GM12873 (cell line): ENCODE measurements around the gene ISM2.

Experiments used
- TF ChIP-seq, protein P1 (sequence below): IDR thresholded peaks from 2 replicates; pipeline ENCODE4 v1.5.1; 2012; ENCODE audit warnings: low read depth, mild to moderate bottlenecking, moderate library complexity, low read length, control low read depth; ENCODE audit not compliant: insufficient read depth; ENCODE audit errors: missing control alignments

ISM2 gene

DNA sequence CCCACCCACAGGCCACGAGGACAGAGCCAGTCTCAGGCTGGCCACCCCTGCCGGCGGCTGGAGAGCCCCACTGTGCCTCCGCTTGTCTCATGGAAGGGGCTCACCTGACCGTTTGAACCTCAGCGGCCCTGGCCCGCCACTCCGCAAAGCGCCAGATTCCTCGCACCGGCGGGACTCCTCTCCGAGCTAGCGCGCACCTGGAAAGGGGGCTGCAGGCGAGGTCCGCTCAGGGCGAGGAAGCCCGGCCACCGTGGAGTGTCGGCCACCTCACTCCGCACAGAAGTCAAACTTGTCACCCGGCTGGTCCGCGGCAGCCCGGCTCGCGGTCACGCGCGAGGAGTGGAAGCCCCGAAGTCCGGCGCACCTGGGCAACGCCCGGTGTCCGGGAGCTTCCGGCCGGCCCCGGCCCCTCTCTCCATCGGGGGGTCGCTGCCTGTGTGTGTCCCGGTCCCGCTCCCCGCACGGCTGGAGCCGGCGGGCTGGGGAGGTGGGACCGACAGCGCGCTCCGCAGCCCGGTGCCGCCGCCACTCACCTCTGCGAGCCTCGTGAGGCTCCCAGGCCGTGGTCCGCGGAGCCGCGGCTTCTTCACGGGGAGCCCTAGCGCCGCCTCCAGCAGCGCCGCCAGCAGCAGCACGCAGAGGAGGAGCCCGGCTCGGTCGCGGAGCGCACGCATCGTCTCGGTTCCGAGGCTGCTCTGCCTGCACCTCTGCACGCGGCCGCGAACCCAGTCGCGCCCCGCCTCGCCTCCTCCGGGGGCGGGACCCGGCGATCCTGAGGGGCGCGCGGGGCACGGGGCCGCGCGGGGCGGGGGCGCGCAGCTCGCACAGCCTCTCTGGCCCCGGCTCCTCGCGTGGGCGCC is at the start of gene ISM2:
Gene ISM2 (minus strand): TSS at position 697 of the 860 bp plus-strand sequence. CDS start 23 bp downstream, at position 674.
- TF ChIP-seq, protein P1, sequence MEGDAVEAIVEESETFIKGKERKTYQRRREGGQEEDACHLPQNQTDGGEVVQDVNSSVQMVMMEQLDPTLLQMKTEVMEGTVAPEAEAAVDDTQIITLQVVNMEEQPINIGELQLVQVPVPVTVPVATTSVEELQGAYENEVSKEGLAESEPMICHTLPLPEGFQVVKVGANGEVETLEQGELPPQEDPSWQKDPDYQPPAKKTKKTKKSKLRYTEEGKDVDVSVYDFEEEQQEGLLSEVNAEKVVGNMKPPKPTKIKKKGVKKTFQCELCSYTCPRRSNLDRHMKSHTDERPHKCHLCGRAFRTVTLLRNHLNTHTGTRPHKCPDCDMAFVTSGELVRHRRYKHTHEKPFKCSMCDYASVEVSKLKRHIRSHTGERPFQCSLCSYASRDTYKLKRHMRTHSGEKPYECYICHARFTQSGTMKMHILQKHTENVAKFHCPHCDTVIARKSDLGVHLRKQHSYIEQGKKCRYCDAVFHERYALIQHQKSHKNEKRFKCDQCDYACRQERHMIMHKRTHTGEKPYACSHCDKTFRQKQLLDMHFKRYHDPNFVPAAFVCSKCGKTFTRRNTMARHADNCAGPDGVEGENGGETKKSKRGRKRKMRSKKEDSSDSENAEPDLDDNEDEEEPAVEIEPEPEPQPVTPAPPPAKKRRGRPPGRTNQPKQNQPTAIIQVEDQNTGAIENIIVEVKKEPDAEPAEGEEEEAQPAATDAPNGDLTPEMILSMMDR: no peak

DNA sequence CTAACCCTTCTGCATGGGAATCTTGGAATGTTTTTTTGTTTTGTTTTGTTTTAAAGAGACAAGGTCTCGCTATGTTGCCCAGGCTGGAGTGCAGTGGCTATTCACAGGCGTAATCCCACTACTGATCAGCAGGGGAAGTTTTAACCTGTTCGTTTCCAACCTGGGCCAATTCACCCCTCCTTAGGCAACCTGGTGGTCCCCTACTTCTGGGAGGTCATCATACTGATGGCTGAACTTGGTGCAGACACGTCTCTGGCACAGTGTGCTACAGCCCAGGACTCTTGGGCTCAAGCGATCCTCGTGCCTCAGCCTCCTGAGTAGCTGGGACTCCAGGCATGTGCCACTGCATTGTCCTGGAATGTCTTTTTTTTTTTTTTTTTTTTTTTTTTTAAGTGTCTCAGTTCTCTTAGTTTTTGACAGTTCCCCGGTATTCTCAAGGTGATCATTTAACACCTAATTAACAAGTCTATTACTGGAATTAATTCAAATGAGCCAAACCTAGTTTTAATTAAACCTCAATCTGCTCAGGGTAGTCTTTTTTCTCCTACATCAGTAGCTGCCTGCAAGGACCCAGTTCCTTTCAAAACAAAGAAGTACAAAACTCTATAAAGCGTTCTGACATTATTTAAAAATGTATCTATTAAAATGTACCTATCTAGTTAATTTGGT is 49.0 kb upstream of the ISM2 start:
- TF ChIP-seq, protein P1: peak; percentile 36

DNA sequence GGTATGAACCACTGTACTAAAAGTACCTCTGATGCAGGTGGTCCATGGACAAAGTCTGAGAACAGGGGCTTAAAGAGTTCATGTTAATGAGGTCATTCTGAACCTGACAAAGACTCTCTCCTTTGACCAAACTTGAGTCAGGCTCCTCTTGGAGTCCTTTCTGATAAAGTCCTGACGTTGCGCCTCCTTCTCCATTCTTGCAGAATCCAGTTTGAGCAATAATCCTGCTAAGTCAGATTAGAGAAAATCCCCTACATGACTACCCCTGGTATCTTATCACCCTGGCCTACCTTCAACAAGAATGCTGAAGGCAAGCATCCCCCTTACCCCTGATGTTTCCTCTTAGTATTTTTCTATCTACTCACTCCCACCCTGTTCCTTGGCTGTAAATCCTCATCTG is 46.0 kb upstream of the ISM2 start:
- TF ChIP-seq, protein P1: no peak

DNA sequence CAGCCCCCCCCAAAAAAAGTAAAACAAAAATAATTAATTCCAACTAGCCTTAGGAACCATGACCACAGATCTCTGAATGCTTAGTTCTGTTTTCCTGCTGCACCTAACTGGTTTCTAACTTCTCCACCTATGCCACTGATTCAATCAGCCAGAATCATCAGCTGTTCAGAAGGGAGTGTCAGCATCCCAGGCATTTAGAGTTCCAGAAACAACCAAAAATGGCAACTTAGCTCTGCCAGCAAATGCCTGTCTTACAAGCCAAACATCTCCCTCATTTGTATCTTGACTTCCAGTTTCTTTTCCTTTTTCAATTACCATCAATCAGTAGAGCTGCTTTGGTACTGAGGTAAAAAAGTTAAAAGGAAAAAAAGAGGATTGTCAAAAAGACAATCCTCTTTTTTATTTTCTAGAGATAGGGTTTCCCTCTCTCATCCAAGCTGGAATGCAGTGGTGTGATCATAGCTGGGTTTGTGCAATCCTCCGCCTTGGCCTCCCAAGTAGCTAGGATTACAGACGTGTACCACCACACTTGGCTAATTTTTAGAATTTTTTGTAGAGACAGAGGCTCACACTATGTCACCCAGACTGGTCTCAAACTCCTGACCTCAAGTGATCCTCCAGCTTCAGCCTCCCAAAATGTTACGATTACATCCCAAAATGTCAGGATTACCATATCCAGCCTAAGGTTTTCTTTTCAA is 45.2 kb upstream of the ISM2 start:
- TF ChIP-seq, protein P1: no peak

DNA sequence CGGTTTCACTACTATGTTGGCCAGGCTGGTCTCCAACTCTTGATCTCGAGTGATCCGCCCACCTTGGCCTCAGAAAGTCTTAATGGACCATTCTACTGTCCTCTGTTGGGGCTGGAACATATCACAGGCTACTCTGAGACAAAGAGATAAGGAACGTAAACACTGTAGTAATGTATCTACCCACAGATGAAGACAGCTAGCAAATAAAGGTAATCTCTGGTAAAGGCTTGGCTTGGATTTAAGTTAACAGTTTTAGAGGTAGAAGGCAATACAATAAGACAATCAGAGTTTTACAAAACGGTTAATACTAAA is 44.6 kb upstream of the ISM2 start:
- TF ChIP-seq, protein P1: no peak

DNA sequence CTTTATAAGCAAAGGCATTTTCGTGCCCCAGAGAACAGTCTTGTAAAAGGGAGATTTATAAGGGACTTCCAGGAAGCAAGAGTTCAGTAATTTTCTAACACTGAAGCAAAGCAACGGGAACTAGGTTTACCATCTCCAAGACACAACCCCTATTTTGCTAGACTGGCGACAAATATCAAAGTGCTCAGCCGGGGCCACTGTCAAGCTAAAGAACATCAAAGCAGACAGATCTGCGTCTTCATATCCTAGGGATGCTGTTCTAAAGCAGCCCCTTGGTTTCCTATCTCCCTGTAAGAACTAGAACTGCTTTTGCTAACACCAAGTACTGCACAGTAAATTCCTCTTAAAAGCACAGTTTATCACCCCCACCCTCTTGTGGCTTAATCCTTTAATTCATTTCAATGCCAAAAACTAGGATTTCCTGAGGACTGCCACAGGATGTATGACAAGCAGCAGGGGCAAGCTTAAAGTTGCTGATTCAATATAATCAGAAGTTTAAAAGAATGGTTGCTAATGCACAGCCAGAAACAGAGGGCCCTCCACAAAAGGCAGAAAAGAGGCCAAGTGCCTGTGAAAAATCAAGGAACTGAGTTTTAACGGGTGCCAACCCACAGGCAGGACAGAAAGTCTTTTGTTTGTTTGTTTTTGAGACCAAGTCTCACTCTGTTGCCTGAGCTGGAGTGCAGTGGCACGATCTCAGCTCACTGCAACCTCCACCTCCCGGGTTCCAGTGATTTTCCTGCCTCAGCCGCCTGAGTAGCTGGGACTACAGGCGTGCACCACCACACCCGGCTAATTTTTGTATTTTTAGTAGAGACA is 44.0 kb upstream of the ISM2 start:
- TF ChIP-seq, protein P1: no peak
